HG02840 (cell line): ENCODE data around the gene FGF14.

Experiments used
- ATAC-seq: cut with Tn5 transposase; IDR thresholded peaks from one replicate; pipeline ENCODE4 v1.9.1; 2021; ENCODE audit warnings: mild to moderate bottlenecking, moderate library complexity, moderate number of reproducible peaks; ENCODE audit not compliant: unreplicated experiment, low FRiP score

The FGF14 gene

DNA sequence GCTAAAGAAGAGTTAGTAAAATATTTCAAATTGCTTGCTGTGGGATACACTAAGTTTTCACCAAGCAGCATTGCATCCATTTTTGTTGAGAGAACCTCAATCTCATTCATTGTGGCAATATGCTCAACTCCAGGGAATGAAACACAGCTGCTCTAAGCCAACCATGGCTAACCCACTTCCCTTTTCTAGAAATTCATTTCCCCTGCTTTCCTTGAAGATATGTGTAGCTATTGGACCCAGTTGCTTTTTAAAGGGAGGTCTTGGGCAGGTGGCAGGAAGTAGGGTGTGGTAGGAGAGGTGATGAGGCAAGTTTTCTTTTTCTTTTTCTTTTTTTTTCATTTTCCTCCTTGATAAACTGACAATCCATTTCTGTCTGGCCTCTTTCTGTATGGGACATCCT, 452.2 kb downstream of the FGF14 start:
- no peak for ATAC-seq

DNA sequence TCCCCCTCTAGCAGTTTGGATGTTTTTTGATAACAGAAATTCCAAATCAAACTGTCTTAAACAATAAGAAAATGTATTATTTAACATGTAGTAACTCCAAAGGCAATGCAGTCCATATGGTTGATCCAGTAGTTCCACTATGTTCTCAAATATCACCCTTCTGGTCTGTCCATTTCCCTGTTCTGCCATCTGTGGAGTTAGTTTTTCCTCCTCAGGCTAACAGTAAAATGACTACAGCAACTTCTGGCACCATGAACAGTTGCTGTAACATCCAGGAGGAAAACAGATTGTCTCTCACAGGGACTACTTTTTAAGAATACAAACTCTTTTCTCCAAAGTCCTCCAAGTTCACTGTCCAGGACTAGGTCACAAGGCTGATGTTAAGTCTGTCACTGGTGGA, 455.4 kb downstream of the FGF14 start:
- ATAC-seq: no peak

DNA sequence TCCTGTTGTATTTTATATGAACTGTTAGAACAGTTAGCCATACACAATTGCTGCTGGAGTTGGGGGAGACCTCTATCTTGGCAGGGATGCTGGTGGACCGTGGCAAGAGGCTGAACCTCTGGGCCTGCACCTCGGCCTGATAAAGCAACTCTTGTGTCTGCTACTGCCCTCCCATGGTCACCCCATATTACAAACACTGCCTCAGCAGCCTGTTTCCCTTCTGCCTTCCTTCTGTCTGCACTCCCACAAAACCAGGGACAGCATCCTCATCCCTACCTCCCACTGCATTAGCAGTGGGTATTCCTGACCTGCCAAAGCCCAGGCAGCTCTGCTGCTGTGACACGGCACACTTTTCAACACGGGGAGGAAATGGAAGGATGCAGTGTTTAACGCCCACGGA, 456.4 kb downstream of the FGF14 start:
- ATAC-seq: no peak

DNA sequence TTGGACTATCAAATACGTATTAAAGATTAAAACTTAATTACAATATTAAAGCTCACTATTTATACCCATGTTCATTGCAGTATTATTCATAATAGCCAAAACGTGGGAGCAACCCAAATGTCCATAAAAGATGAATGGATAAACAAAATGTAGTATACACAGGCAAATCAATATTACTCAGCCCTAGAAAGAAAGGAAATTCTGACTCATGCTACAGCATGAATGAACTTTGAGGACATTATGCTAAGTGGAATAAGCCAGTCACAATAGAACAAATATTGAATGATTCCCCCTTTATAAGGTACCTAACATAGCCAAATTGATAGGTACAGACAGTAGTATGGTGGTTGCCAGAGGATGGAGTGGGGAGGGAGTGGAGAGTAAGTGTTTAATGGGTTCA, 457.3 kb downstream of the FGF14 start:
- no peak for ATAC-seq

DNA sequence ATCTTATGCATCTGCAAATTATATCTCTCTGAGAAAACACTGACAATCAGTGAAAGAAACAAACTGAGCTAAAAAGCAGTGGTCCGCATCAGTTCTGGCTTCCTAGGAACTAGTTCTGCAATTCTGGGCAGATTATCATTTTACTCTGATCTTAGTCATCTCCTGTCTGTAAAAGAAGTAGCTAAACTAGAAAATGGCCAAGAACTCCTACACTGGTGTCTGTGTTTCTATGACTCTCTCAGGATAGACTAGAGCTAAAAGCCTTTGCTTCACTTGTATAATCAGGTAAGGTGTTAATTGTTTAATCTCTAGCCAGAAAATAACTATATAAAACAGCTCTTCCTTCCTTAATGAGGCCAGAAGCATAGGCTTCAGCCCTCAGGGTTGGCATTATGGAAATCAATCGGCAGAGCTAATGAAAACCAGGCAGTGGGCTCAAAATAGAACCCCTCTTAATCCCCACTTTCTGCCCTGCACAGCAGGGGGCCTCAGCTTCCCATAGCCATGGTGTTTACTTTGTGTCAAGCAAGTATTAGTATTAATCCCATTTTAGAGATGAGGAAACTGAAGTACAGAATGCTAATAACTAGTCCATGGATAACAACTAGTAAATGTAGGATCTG, 459.2 kb downstream of the FGF14 start:
- no peak for ATAC-seq

DNA sequence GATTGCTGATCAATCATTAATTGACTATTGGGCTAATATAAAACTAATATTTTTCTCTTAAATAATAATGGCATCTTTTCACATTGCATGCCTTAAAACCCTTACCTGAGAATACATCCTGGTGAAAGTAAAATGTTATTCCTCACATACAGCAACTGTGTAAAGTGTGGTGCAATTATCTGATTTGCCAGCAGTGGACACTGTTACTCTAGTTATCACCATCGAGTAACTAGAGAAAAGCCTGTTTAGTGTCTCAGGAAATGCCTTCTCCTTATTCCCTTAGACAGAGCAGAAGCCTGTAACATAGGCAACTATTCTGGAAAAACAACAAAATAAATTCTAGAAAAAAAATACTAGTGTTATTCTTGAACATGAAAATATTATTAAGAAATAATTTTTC, 459.8 kb downstream of the FGF14 start:
- ATAC-seq: no peak

DNA sequence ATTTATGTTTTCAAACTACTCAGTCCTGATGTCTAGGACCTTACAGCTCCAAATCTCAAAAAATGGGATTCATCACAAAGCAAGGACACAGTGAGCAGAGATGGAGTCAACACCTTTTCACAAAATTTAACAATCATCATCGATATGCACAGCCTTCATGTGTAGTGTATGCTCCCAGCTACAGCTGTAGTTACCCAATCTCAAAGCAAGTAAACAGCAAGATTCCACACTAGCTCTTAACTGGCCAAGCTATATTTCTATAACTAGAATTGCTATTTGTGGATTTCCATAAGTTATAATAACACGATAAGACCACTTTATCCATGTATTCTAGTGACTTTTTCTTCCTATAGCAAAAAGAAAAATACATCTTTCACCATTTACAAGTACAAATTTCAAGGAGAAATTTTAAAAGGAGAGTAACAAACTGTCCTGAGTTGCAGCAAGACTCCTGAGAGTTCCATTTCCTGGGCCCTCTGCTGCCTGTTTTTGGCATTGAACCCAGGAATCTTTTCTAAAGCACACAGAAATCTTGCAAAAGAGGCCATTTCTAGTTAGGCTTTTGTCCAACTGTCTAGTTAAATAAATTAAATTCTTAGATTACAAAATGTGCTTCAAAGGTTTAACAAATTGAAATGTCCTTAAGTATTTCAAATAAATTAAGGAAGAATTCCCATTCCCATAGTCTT, 460.6 kb downstream of the FGF14 start:
- ATAC-seq: no peak

DNA sequence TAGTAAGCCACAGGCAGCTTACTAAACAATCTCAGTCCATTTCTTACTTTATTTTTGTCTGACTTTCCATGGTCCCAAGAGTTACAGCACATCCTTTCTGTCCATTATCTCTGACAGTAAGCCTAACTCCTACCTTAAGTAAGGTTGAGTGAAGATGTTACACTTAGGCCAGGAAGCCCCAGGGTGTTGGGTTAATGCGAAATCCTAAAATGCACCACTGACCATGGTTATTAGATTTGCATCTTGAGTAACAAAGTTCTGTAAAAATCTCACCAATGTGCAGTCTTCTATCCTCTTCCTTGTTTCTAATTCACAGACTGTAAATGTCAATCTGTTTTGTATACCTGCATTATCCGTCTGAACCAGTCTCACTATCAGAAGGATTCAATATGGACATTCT, 462.5 kb downstream of the FGF14 start:
- ATAC-seq: no peak

DNA sequence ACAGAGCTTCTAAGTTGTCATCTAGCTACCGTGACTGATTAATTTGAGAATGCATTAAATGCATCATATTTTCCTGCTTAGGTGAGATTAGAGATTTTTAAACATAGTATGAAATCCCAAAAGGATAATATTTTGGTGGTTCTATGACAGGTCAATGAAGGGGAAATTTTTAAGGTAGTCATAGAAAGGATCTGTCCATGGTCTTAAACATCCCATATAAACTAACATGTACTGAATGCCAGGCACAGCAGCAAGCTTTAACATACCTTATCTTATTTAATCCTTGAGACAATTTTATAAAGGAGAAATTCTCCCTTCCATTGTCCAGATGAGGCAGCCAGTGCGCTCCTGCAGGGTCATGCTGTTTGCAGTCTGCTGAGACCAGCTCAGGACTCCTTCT, 466.0 kb downstream of the FGF14 start:
- no peak for ATAC-seq

DNA sequence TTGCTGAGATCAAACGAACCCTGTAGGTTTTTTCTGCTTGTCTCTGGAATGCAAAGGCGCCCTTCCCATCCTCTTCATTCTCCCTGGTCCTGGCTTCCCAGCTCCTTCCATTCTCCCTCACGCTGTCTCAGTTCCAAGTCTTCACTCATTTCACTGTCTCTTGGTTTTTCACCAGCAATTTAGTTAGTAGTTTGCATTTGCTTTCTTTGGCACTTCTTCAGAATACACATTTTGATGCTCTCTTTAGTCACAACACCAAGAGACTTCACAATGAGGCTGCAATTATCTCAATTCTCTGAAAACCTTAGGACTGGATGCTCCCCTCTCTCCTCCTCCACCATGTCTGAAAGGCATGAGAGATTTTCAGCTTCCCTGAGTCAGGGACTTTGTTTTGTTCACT, 470.7 kb downstream of the FGF14 start:
- ATAC-seq: no peak

DNA sequence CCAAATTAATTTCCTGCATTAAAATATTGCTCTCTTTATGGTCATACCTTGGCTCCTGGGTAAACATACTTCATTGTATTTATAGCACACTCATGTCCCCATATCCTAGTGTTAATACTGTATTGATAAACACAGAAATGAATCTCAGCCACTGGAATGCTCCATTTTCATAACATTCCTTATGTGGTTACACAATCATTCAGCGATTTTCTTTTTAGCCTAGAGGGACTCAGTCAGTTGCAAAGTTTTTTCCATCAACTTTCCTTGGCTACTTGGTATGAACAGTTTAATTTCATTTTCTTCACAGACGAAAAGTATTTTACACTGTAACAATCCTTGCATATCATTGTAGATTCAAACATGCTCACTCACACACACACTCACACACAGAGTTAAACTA, 471.5 kb downstream of the FGF14 start:
- no peak for ATAC-seq

DNA sequence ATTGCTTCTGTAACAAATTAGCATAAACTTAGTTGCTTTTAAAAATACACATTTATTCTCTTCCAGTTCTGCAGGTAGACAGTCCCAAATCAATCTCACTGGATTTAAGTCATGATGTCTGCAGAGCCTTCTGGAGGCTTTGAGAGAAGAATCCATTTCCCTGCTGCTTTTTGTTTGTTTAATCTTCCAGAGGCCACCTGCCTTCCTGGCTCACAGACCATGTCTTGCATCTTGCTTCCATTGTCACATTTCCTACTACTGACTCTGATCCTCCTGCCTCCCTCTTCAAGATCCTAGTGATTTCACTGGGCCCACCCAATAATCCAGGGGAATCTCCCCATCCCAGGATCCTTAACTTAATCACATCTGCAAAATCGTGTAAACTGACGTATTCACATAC, 476.1 kb downstream of the FGF14 start:
- no peak for ATAC-seq

DNA sequence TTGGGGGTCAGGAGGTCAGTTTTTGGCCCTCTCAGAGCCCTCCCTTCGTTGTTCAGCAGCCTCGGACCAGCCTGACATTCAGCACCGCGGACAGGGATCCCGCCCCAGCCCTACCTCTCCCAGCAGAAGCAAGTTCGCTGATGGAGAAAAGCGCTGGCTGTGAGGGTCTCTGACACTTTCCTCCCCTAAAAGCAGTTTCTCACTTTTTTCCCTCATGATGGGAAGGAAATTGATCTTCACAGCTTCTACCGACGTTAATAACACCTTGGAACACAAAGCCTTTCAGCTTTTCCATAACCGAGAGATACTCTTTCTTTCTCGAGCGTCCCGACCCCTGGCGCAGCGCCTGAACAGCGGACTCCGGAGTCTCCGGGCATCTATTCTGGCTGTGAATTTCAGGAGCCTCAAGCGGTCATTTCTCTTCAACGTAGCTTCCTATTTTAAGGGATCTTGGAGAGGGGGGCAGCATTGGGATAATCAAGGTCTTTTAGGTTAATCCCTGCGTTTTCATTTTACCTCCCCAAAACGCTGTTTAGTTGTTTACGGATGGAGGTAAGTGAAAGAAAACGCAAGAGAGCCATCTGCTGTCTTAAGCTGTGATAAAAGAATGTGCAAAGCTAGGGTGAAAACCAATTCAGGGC, 482.2 kb downstream of the FGF14 start:
- no peak for ATAC-seq

DNA sequence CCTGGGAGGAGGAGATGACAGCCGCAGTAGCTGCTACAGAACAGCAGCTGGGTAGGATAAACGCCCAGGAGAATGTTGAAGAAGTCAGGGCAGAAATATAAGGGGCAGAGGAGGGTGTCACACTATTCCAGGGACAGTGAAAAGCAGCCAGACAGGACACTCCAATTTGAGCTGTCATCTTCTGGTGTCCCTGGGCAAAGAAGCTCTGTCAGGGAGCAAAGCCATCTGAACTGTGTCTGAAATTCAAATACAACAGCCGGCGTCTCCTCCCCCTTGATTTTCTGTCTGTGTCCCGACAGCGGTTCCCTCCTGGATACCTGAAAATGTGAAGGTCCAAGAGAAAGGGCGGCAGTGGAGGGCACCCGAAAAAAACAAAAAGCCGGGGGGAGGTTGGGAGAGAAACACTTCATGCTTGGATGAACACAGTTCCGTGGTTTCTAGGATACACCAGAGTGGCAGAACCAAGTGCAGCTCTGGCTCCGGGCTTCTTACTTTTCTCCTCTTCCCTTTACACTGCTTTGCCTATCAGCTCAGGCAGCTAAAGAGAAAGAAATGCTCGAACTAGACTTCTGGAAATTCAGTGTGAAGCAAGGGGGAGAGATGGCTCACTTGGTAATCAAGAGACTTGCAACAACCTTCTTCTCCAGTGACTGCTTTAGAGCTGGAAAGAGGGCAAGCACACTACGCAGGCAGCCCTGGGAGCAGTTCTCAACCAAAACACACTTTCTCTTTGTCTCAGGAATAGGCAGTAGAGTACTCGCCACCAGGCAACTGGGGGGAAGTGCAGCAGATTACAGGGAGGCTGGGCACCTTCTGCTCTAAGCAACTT, 483.8 kb downstream of the FGF14 start:
- ATAC-seq: no peak

DNA sequence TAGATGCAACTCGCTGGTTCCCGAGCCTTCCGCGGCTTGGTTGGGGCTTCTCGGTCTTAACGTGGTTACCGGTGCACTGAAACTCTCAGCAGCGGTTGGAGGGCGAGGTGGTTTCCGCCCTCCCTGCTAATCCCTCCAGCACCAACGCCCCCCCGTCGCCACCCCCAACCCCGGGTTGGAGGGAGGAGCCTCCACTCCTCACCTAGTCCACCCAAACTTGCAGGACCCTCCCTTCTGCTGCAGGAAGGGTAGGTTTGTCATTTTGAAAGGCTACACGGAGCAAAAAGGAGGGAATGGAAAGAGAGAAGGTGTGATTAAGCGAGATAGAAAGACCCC, 484.4 kb downstream of the FGF14 start:
- ATAC-seq: no peak

DNA sequence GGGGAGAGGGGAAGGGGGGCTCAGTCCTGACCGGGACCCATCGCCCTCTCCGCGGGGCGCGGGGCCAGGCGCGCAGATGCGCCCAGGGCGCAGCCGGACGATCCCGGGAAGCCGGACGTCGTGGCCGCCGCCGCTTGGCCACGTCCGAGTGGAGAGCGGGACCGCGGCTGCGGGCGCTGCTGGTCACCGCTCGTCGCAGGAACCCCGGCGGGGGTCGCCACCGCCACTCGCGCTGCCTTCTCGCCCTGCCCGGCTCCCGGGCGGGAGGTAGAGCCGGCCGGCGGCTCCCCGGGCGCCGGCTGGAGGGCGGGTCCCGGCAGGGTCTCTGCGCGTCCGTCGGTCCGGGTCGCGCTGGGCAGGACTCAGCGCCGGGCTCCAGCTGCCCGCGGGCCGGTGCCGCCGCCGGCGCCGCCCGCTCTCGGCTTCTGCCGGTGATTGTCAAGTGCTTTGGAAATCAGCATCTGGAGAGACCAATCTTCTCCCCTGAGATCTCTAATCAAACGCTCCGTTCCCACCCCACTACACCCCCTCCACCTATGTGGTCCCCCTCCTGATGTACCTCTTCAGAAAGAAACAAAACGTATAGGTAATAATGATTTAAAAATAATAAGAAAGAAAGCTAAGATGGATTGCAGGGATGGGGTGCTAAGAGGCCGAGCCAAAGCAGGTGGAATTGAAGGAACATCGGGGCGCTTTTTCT, 484.9 kb downstream of the FGF14 start:
- no peak for ATAC-seq

DNA sequence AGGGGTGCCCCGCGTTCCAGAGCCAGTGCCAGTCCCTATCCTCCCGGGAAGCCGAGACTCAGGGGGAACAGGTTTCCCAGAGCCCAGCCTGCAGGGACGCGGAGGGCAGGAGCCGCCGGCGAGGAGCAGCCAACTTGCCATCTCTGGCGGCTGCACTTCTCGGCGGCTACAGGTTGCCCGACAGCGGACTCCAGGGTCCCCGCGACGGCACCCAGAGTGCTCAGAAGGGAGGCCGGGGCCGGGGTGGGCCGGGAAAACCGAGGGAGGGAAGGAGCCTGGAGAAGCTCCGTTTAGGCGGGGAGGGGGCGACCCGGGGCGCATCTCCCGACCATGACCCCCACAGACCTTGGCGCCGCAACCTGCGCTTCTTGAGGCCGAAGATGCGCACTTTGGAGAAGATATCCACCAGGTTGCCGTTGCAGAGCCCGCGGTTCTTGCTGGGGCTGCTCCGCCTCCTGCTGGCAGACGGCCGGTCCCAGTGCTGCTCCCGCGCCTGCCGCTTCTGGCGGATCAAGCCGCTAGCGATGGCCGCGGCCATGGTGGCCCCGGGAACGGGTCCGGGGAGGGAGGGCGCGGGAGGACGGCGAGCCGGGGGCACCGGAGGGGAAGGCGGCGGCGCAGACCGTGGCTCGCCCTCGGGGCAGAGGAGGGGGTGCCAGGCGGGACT, 485.6 kb downstream of the FGF14 start:
- ATAC-seq: no peak

DNA sequence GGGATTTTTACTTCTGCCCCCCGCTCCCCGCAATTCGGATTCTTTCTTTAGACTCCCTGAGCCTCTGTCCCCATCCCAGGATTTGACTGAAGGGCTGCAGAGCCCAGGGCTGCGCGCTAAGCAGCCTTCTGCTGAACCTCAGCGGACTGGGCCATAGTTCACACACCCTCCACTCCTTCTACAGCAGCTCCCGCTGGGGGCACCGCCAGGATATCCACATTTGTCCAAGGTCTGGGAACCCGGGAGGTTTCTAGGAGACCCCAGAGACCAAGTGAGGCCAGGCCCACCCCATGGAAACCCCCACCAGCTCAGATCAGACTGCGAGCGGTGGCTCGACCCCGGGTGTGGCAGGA, 486.1 kb downstream of the FGF14 start:
- no peak for ATAC-seq

DNA sequence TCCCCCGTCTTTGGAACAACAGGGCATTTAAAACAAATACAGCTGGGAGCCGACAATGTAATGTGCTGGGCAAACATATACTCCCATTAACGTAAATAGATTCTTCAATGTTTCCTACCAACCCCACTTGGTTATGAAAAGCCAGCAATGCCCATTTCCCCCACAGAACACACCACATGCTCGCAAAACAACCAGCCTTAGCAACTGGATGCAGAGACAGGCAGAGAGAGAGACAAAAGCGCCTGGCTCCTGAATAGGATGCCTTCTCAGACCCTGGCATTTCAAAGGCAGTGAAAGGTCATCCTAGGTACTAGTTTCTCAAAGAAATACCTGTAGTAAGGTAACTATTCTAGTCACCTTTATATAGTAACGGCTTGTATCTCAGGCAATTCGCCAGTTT, 486.5 kb downstream of the FGF14 start:
- ATAC-seq: no peak

DNA sequence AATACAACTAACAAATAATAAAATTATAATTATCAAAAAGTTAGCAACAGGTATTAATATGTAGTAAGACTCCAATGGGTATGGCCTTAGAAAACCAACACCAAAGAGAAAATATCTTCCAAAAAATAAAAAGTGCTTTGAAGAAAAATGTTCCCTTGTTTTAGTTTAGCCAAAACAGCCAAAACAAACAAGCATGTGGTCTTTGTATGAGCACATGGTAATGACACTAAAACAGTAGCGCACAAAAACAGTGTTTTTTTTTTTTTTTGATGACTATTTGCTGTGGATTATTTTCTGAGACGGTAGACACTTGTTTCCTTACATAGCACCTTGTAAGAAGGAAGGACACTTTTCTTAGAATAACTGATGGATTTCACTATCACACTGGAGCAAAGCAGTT, 490.1 kb downstream of the FGF14 start:
- ATAC-seq: no peak
